A549 (cell line): ENCODE results near the gene PARP15.

Source experiments
- CBX2 ChIP-seq: fragments of 200-600 bp; sonication (generic); IDR thresholded peaks from 2 replicates; pipeline ENCODE4 v1.6.1; 2016; ENCODE audit warnings: low read depth, mild to moderate bottlenecking, borderline replicate concordance
- FOXS1 ChIP-seq: fragments of 250-450 bp; sonication (Bioruptor Pico); IDR thresholded peaks from 2 replicates; pipeline ENCODE4 v1.5.0; 2020; ENCODE audit warnings: mild to moderate bottlenecking, moderate library complexity
- POLR2A ChIP-seq: IDR thresholded peaks from 2 replicates; pipeline ENCODE4 v1.6.1; 2012; ENCODE audit warnings: mild to moderate bottlenecking, low read length
- ZFP36 ChIP-seq: fragments of 450-650 bp; IDR thresholded peaks from 2 replicates; pipeline ENCODE4 v1.6.1; 2014; ENCODE audit warnings: borderline replicate concordance; ENCODE audit not compliant: partially characterized antibody
- TF ChIP-seq, protein P1 (sequence below): fragments of 200-600 bp; sonication (generic); IDR thresholded peaks from 2 replicates; pipeline ENCODE4 v1.6.1; 2016; ENCODE audit warnings: antibody characterized with exemption, mild to moderate bottlenecking, moderate library complexity
- TF ChIP-seq, protein P2 (sequence below): fragments of >200 bp; sonication (Bioruptor Twin); formaldehyde crosslinking; IDR thresholded peaks from 3 replicates; pipeline ENCODE4 v1.5.1; 2016

DNA sequence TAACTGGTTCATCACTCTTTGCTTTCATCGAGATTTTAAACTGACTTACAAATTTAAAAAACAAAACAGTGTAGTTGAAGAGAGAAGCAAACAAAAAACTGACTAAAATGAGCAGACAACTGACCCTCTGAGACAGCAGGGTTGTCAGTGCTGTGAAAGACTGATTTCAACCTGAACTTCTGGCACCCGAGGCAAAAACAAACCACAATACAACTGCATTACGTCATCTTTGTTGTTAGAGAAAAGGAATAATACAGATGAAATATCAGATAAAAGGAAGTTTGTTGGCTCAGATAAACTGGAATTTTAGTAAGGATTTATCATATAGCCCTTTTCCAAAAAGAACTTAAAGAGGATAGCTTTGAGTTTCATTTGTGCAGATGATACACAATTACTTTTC lies 51.1 kb downstream of the PARP15 start:
- TF ChIP-seq, protein P1, sequence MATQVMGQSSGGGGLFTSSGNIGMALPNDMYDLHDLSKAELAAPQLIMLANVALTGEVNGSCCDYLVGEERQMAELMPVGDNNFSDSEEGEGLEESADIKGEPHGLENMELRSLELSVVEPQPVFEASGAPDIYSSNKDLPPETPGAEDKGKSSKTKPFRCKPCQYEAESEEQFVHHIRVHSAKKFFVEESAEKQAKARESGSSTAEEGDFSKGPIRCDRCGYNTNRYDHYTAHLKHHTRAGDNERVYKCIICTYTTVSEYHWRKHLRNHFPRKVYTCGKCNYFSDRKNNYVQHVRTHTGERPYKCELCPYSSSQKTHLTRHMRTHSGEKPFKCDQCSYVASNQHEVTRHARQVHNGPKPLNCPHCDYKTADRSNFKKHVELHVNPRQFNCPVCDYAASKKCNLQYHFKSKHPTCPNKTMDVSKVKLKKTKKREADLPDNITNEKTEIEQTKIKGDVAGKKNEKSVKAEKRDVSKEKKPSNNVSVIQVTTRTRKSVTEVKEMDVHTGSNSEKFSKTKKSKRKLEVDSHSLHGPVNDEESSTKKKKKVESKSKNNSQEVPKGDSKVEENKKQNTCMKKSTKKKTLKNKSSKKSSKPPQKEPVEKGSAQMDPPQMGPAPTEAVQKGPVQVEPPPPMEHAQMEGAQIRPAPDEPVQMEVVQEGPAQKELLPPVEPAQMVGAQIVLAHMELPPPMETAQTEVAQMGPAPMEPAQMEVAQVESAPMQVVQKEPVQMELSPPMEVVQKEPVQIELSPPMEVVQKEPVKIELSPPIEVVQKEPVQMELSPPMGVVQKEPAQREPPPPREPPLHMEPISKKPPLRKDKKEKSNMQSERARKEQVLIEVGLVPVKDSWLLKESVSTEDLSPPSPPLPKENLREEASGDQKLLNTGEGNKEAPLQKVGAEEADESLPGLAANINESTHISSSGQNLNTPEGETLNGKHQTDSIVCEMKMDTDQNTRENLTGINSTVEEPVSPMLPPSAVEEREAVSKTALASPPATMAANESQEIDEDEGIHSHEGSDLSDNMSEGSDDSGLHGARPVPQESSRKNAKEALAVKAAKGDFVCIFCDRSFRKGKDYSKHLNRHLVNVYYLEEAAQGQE = no peak
- TF ChIP-seq ZFP36 (no peak), FOXS1 (CRISPR knock-in tag) (no peak), CBX2 (no peak), POLR2A (no peak)
- TF ChIP-seq, protein P2, sequence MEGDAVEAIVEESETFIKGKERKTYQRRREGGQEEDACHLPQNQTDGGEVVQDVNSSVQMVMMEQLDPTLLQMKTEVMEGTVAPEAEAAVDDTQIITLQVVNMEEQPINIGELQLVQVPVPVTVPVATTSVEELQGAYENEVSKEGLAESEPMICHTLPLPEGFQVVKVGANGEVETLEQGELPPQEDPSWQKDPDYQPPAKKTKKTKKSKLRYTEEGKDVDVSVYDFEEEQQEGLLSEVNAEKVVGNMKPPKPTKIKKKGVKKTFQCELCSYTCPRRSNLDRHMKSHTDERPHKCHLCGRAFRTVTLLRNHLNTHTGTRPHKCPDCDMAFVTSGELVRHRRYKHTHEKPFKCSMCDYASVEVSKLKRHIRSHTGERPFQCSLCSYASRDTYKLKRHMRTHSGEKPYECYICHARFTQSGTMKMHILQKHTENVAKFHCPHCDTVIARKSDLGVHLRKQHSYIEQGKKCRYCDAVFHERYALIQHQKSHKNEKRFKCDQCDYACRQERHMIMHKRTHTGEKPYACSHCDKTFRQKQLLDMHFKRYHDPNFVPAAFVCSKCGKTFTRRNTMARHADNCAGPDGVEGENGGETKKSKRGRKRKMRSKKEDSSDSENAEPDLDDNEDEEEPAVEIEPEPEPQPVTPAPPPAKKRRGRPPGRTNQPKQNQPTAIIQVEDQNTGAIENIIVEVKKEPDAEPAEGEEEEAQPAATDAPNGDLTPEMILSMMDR = no peak
